DND-41 (cell line): Measurements from ENCODE around the gene MAGEA2B.
"Not testable (repeated sequence)": the region's sequence is repeated elsewhere in the genome, so short reads cannot be mapped to it uniquely, and the experiment has no call there.

Experiments
- ATAC-seq: fragments of 200-7000 bp; cut with Tn5 transposase; 3 replicates; pipeline ENCODE4 v1.9.1; 2021; ENCODE audit warnings: low read depth; ENCODE audit not compliant: insufficient read depth
- DNase-seq: peaks from one replicate; pipeline ENCODE4 v3.0.0-alpha.2; 2020
- H2AFZ ChIP-seq: 2 replicates; pipeline ENCODE4 v1.6.0; 2012; ENCODE audit warnings: low read depth, low read length
- H3K27ac ChIP-seq: 2 replicates; pipeline ENCODE4 v1.5.1; 2012; ENCODE audit warnings: low read length, inconsistent platforms
- H3K27me3 ChIP-seq: fragments of 200-600 bp; sonication (generic); 2 replicates; pipeline ENCODE4 v1.6.0; 2012; ENCODE audit warnings: low read length, mild to moderate bottlenecking, inconsistent platforms; ENCODE audit not compliant: insufficient read depth, poor library complexity
- H3K36me3 ChIP-seq: 2 replicates; pipeline ENCODE4 v1.5.1; 2012; ENCODE audit warnings: low read length, inconsistent platforms; ENCODE audit not compliant: insufficient read depth
- H3K4me1 ChIP-seq: 2 replicates; pipeline ENCODE4 v1.5.1; 2012; ENCODE audit warnings: mild to moderate bottlenecking, low read length; ENCODE audit not compliant: insufficient read depth
- H3K4me2 ChIP-seq: 2 replicates; pipeline ENCODE4 v1.6.0; 2012; ENCODE audit warnings: mild to moderate bottlenecking, moderate library complexity, low read length, inconsistent platforms; ENCODE audit not compliant: insufficient read depth
- H3K4me3 ChIP-seq, 2 experiments: fragments of 200-600 bp in 1 of 2; shearing (Covaris generic) in 1 of 2; 2 replicates each; pipeline ENCODE4 v1.5.1; 2012 to 2016; ENCODE audit warnings: inconsistent platforms in 2 of 2, low read length in 2 of 2, mild to moderate bottlenecking in 2 of 2, low read depth in 1 of 2, moderate library complexity in 1 of 2
- H3K79me2 ChIP-seq: 2 replicates; pipeline ENCODE4 v1.6.0; 2012; ENCODE audit warnings: low read length, inconsistent platforms; ENCODE audit not compliant: insufficient read depth
- H3K9ac ChIP-seq: 2 replicates; pipeline ENCODE4 v1.6.0; 2012; ENCODE audit warnings: low read depth, mild to moderate bottlenecking, inconsistent platforms, low read length, moderate library complexity
- H3K9me3 ChIP-seq: 2 replicates; pipeline ENCODE4 v1.5.1; 2012; ENCODE audit warnings: low read length, moderate library complexity, mild to moderate bottlenecking, inconsistent platforms; ENCODE audit not compliant: insufficient read depth, severe bottlenecking
- H4K20me1 ChIP-seq: 2 replicates; pipeline ENCODE4 v1.6.0; 2012; ENCODE audit warnings: low read length; ENCODE audit not compliant: insufficient read depth
- CTCF ChIP-seq: IDR thresholded peaks from 2 replicates; pipeline ENCODE4 v1.5.1; 2012; ENCODE audit warnings: borderline replicate concordance, low read length, moderate library complexity, mild to moderate bottlenecking; ENCODE audit not compliant: poor library complexity, severe bottlenecking; ENCODE audit errors: extremely low read depth
- EZH2 ChIP-seq: IDR thresholded peaks from 3 replicates; pipeline ENCODE4 v1.6.1; 2012; ENCODE audit warnings: borderline replicate concordance, low read depth, mild to moderate bottlenecking, moderate library complexity, low read length, inconsistent platforms; ENCODE audit not compliant: severe bottlenecking

MAGEA2B gene

GRCh38 chrX:152713815-152714787 lies at the start of gene MAGEA2B:
TSS of gene MAGEA2B (plus strand) at chrX:152714628. CDS start at chrX:152717107, 2,479 bp downstream.
- H2AFZ ChIP-seq, H3K4me3 ChIP-seq, H3K4me2 ChIP-seq, H3K27me3 ChIP-seq, H3K9ac ChIP-seq, DNase-seq, H4K20me1 ChIP-seq, ATAC-seq, H3K36me3 ChIP-seq, H3K9me3 ChIP-seq, H3K27ac ChIP-seq, H3K4me1 ChIP-seq, H3K79me2 ChIP-seq: not testable (repeated sequence)

GRCh38 chrX:152674135-152674534 lies 40.3 kb upstream of the MAGEA2B start:
- H3K4me2 ChIP-seq: no peak overlapping the region
- H3K9me3 ChIP-seq: no peaks in the 10 kb centered on the region
- no peak overlapping the region for H3K9ac ChIP-seq
- no peaks in the 10 kb centered on the region for H3K27me3 ChIP-seq
- no peaks in the 10 kb centered on the region for H3K4me1 ChIP-seq
- TF ChIP-seq EZH2: no peak
- TF ChIP-seq CTCF: no peak
- H2AFZ ChIP-seq: no peak overlapping the region
- DNase-seq (no peak), ATAC-seq (no peak)
- H4K20me1 ChIP-seq: no peaks in the 10 kb centered on the region
- no peak overlapping the region for H3K4me3 ChIP-seq
- no peaks in the 10 kb centered on the region for H3K79me2 ChIP-seq
- H3K36me3 ChIP-seq: no peaks in the 10 kb centered on the region
- H3K27ac ChIP-seq: no peak overlapping the region

- ATAC-seq, H3K4me2 ChIP-seq, H3K4me3 ChIP-seq, H3K27ac ChIP-seq, H3K79me2 ChIP-seq, H3K36me3 ChIP-seq, H2AFZ ChIP-seq, H3K9ac ChIP-seq, H3K27me3 ChIP-seq, H4K20me1 ChIP-seq, H3K9me3 ChIP-seq, H3K4me1 ChIP-seq, DNase-seq: not testable (repeated sequence)
These were observed 39.8 kb upstream of the MAGEA2B start for GRCh38 chrX:152674652-152675051.

- peak; percentile 33; the same call in 1 of the 3 replicates for ATAC-seq
- H3K27me3 ChIP-seq, H3K79me2 ChIP-seq, DNase-seq, H3K4me2 ChIP-seq, H3K9me3 ChIP-seq, H3K27ac ChIP-seq, H3K36me3 ChIP-seq, H3K4me1 ChIP-seq, H3K9ac ChIP-seq, H2AFZ ChIP-seq, H4K20me1 ChIP-seq, H3K4me3 ChIP-seq: not testable (repeated sequence)
These were observed 33.4 kb upstream of the MAGEA2B start for GRCh38 chrX:152681012-152681411.

- not testable (repeated sequence) for H3K9ac ChIP-seq, H3K4me3 ChIP-seq, H3K79me2 ChIP-seq, H3K36me3 ChIP-seq, H2AFZ ChIP-seq, H3K4me1 ChIP-seq, ATAC-seq, H3K4me2 ChIP-seq, H3K27me3 ChIP-seq, H4K20me1 ChIP-seq, DNase-seq, H3K9me3 ChIP-seq, H3K27ac ChIP-seq
These were observed 16.2 kb upstream of the MAGEA2B start, which contains the start of gene MAGEA3 for GRCh38 chrX:152697952-152698931. TSS of gene MAGEA3 (plus strand) at chrX:152698794. CDS start at chrX:152700833, 2,039 bp downstream.

- H3K4me1 ChIP-seq, H4K20me1 ChIP-seq, ATAC-seq, H3K36me3 ChIP-seq, H3K27me3 ChIP-seq, DNase-seq, H3K9ac ChIP-seq, H3K27ac ChIP-seq, H2AFZ ChIP-seq, H3K4me3 ChIP-seq, H3K9me3 ChIP-seq, H3K4me2 ChIP-seq, H3K79me2 ChIP-seq: not testable (repeated sequence)
These were observed 14.0 kb upstream of the MAGEA2B start for GRCh38 chrX:152700390-152700789.

GRCh38 chrX:152706500-152706899 lies 7.9 kb upstream of the MAGEA2B start:
- not testable (repeated sequence) for H3K4me3 ChIP-seq, ATAC-seq, H3K4me1 ChIP-seq, H2AFZ ChIP-seq, H3K27me3 ChIP-seq, H3K27ac ChIP-seq, H3K9ac ChIP-seq, DNase-seq, H3K4me2 ChIP-seq, H3K36me3 ChIP-seq, H3K79me2 ChIP-seq, H3K9me3 ChIP-seq, H4K20me1 ChIP-seq
